MCF 10A (cell line): Measurements from ENCODE around the gene HS3ST5. TPM values are rescaled to one million over a fixed set of nuclear protein-coding genes. Genes with fewer than 3 reads are reported as not detected.

Source experiments
- BruUV-seq: library from RNA; stranded (reverse); fragments of 400-500 nt; replicated peaks from 2 replicates; lab custom pipeline; 2021; lab: Mats Ljungman, UMichigan
- CTCF ChIA-PET: fragments of 300-600 bp; sonication (Branson Sonifier 250); formaldehyde crosslinking; extraction: SDS; loops from one replicate; lab custom pipeline; 2021; ENCODE audit warnings: antibody characterized with exemption, inconsistent platforms; lab: Yijun Ruan, JAX
- POLR2A ChIA-PET: fragments of 300-600, 350-650 bp; sonication (Branson Sonifier 250); formaldehyde crosslinking; extraction: SDS; loops from one replicate; lab custom pipeline; 2020; ENCODE audit warnings: antibody characterized with exemption, inconsistent platforms; lab: Yijun Ruan, JAX
- DNase-seq: peaks from one replicate; pipeline ENCODE4 v3.0.0-alpha.2; 2018; ENCODE audit not compliant: unreplicated experiment
- H3K27ac Mint-ChIP-seq: one replicate; pipeline ENCODE4 v1.8.0; 2022; ENCODE audit warnings: mild to moderate bottlenecking, low read depth, mixed read lengths; ENCODE audit not compliant: unreplicated experiment
- H3K27me3 Mint-ChIP-seq: one replicate; pipeline ENCODE4 v1.8.0; 2022; ENCODE audit warnings: mixed read lengths; ENCODE audit not compliant: insufficient read depth, unreplicated experiment
- H3K36me3 Mint-ChIP-seq: one replicate; pipeline ENCODE4 v1.8.0; 2022; ENCODE audit warnings: mild to moderate bottlenecking, moderate library complexity, mixed read lengths; ENCODE audit not compliant: insufficient read depth, unreplicated experiment
- H3K4me1 Mint-ChIP-seq: one replicate; pipeline ENCODE4 v1.8.0; 2022; ENCODE audit warnings: mixed read lengths; ENCODE audit not compliant: insufficient read depth, unreplicated experiment
- H3K4me3 Mint-ChIP-seq: one replicate; pipeline ENCODE4 v1.8.0; 2022; ENCODE audit warnings: mild to moderate bottlenecking, moderate library complexity, mixed read lengths; ENCODE audit not compliant: unreplicated experiment
- H3K9me3 Mint-ChIP-seq: one replicate; pipeline ENCODE4 v1.8.0; 2022; ENCODE audit warnings: mixed read lengths; ENCODE audit not compliant: unreplicated experiment
- CTCF ChIP-seq: fragments of 200-600 bp; IDR thresholded peaks from one replicate; pipeline ENCODE4 v1.8.0; 2022; ENCODE audit warnings: antibody characterized with exemption, mild to moderate bottlenecking; ENCODE audit not compliant: unreplicated experiment
- intact Hi-C: fragments of 100-400 bp; cut with micrococcal nuclease; formaldehyde crosslinking; loops from 2 replicates; pipeline ENCODE4 v1.14.1; 2022
- total RNA-seq: library from RNA; stranded (reverse); gene quantifications from 2 replicates; pipeline ENCODE4 v1.2.3, GENCODE V29; 2022

Gene HS3ST5
- total RNA-seq, 1 experiment from 2014 or later = not detected

- POLR2A ChIA-PET = no interaction called here
- intact Hi-C loops = no loop called here
- Mint-ChIP-seq H3K36me3 (no peaks in the 10 kb centered on the region), H3K27ac (no peak overlapping the region), H3K27me3 (peaks cover 48% of the 10 kb centered on the region), H3K4me1 (no peaks in the 10 kb centered on the region), H3K9me3 (no peaks in the 10 kb centered on the region), H3K4me3 (no peak overlapping the region)
- CTCF ChIA-PET = interaction anchor here (0.6 to 1.2 kb wide), 4 partner anchors 21 to 288 kb away, joined by 3 to 4 read pairs (median 3); no protein-coding TSS in a partner anchor
- TF ChIP-seq CTCF = no peak
- BruUV-seq = no TSS peak
- no peak for DNase-seq
Observed at GRCh38 chr6:114282292-114282691, 60.5 kb downstream of the HS3ST5 start.

- POLR2A ChIA-PET = no interaction called here
- no peak for TF ChIP-seq CTCF
Observed at GRCh38 chr6:114281496-114281895, 61.3 kb downstream of the HS3ST5 start.

GRCh38 chr6:114280239-114280982 lies 62.4 kb downstream of the HS3ST5 start:
- no peak for DNase-seq
- intact Hi-C loops = no loop called here
- TF ChIP-seq CTCF = no peak
- no peak overlapping the region for H3K4me3 Mint-ChIP-seq
- H3K27me3 Mint-ChIP-seq = peaks cover 47% of the 10 kb centered on the region
- H3K9me3 Mint-ChIP-seq = no peaks in the 10 kb centered on the region
- H3K4me1 Mint-ChIP-seq = no peaks in the 10 kb centered on the region
- H3K36me3 Mint-ChIP-seq = no peaks in the 10 kb centered on the region
- POLR2A ChIA-PET = no interaction called here
- no TSS peak for BruUV-seq
- H3K27ac Mint-ChIP-seq = no peak overlapping the region
- CTCF ChIA-PET = interaction anchor here (0.7 to 1.2 kb wide), 2 partner anchors 21 to 148 kb away, joined by 3 to 4 read pairs; no protein-coding TSS in a partner anchor

More at GRCh38 chr6:114281496-114281895, 61.3 kb downstream of the HS3ST5 start:
- DNase-seq = no peak
- no peaks in the 10 kb centered on the region for H3K9me3 Mint-ChIP-seq
- BruUV-seq = no TSS peak
- CTCF ChIA-PET = interaction anchor here (0.6 to 1.2 kb wide), 2 partner anchors 20 to 1824 kb away, joined by 4 read pairs; no protein-coding TSS in a partner anchor
- no peak overlapping the region for H3K27ac Mint-ChIP-seq
- H3K4me3 Mint-ChIP-seq = no peak overlapping the region
- no peaks in the 10 kb centered on the region for H3K4me1 Mint-ChIP-seq
- peaks cover 47% of the 10 kb centered on the region for H3K27me3 Mint-ChIP-seq
- no peaks in the 10 kb centered on the region for H3K36me3 Mint-ChIP-seq
- intact Hi-C loops = no loop called here

- intact Hi-C loops = no loop called here
- Mint-ChIP-seq H3K27ac (no peak overlapping the region), H3K27me3 (peaks cover 28% of the 10 kb centered on the region), H3K9me3 (no peaks in the 10 kb centered on the region), H3K4me3 (no peak overlapping the region), H3K4me1 (no peaks in the 10 kb centered on the region), H3K36me3 (no peaks in the 10 kb centered on the region)
- BruUV-seq = no TSS peak
- DNase-seq = no peak
- ChIA-PET CTCF (no interaction called here), POLR2A (interaction anchor here (0.7 kb wide), 1 partner anchor 282 kb away, joined by 3 read pairs; no protein-coding TSS in a partner anchor)
- no peak for TF ChIP-seq CTCF
Observed at GRCh38 chr6:114277220-114277619, 65.6 kb downstream of the HS3ST5 start.
